ENCODE data around the gene NPBWR2.

Gene NPBWR2

DNA sequence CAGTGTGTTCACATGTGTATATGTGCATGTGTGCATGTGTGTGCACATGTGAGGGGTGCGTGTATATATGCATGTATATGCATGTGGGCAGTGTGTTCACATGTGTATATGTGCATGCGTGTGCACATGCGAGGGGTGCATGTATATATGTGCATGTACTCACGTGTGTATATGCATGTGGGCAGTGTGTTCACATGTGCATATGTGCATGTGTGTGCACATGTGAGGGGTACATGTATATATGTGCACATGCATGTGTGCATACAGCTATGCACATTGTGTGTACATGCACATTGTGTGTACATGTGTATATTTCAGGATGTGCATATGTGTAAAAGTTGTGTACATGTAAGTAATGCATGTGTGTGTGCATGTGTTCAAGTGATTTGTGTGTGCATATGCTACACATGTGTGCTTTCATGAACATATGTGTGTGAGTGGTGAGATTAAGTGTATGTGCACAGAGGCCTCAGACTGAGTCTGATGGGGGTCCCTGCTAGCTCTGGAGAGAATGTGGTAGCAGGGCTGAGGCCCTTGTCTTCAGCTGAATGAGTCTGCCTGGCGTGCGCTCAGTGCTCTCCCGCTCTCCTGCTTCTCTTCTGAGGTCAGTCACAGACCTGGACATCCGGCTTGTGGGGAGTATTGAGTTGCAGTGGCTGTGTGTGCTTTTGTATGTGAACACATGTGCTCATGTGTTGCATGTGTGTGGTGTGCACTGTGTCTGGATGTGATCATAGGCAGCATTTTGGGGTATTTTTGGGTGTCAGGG is 37.0 kb upstream of the NPBWR2 start:
- no peak overlapping the region for H3K27ac ChIP-seq (replicated peaks)
- TF ChIP-seq, protein P1, sequence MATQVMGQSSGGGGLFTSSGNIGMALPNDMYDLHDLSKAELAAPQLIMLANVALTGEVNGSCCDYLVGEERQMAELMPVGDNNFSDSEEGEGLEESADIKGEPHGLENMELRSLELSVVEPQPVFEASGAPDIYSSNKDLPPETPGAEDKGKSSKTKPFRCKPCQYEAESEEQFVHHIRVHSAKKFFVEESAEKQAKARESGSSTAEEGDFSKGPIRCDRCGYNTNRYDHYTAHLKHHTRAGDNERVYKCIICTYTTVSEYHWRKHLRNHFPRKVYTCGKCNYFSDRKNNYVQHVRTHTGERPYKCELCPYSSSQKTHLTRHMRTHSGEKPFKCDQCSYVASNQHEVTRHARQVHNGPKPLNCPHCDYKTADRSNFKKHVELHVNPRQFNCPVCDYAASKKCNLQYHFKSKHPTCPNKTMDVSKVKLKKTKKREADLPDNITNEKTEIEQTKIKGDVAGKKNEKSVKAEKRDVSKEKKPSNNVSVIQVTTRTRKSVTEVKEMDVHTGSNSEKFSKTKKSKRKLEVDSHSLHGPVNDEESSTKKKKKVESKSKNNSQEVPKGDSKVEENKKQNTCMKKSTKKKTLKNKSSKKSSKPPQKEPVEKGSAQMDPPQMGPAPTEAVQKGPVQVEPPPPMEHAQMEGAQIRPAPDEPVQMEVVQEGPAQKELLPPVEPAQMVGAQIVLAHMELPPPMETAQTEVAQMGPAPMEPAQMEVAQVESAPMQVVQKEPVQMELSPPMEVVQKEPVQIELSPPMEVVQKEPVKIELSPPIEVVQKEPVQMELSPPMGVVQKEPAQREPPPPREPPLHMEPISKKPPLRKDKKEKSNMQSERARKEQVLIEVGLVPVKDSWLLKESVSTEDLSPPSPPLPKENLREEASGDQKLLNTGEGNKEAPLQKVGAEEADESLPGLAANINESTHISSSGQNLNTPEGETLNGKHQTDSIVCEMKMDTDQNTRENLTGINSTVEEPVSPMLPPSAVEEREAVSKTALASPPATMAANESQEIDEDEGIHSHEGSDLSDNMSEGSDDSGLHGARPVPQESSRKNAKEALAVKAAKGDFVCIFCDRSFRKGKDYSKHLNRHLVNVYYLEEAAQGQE (IDR thresholded peaks at IDR 0.05; ENCODE audit: insufficient replicate concordance, low read depth): no peak
- TF ChIP-seq GABPA (IDR thresholded peaks at IDR 0.05; ENCODE audit: low read depth) (no peak), SPI1 (IDR thresholded peaks at IDR 0.05; ENCODE audit: borderline replicate concordance, low read depth) (no peak), POLR2AphosphoS5 (IDR thresholded peaks at IDR 0.05; ENCODE audit: low read depth) (no peak)
- TF ChIP-seq, protein P2, sequence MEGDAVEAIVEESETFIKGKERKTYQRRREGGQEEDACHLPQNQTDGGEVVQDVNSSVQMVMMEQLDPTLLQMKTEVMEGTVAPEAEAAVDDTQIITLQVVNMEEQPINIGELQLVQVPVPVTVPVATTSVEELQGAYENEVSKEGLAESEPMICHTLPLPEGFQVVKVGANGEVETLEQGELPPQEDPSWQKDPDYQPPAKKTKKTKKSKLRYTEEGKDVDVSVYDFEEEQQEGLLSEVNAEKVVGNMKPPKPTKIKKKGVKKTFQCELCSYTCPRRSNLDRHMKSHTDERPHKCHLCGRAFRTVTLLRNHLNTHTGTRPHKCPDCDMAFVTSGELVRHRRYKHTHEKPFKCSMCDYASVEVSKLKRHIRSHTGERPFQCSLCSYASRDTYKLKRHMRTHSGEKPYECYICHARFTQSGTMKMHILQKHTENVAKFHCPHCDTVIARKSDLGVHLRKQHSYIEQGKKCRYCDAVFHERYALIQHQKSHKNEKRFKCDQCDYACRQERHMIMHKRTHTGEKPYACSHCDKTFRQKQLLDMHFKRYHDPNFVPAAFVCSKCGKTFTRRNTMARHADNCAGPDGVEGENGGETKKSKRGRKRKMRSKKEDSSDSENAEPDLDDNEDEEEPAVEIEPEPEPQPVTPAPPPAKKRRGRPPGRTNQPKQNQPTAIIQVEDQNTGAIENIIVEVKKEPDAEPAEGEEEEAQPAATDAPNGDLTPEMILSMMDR (IDR thresholded peaks at IDR 0.05; ENCODE audit: insufficient read depth, low read length): no peak
- H3K27me3 ChIP-seq (ENCODE audit: insufficient read depth, poor library complexity, severe bottlenecking): no peaks in the 10 kb centered on the region
- no peak overlapping the region for H3K4me3 ChIP-seq (replicated peaks; ENCODE audit: insufficient read depth, low read length)
- DNase-seq (ENCODE audit: low read depth in 1 of 2, low spot score in 1 of 2): no peak

GRCh38 chr20:64143018-64143801 is 35.8 kb upstream of the NPBWR2 start:
- Histone ChIP-seq H3K27ac (replicated peaks) (no peak overlapping the region), H3K4me3 (replicated peaks; ENCODE audit: insufficient read depth, low read length) (no peak overlapping the region), H3K27me3 (ENCODE audit: insufficient read depth, poor library complexity, severe bottlenecking) (no peaks in the 10 kb centered on the region)
- TF ChIP-seq, protein P2 (IDR thresholded peaks at IDR 0.05; ENCODE audit: insufficient read depth, low read length): no peak
- TF ChIP-seq POLR2AphosphoS5 (IDR thresholded peaks at IDR 0.05; ENCODE audit: low read depth): no peak
- TF ChIP-seq GABPA (IDR thresholded peaks at IDR 0.05; ENCODE audit: low read depth): no peak
- no peak for TF ChIP-seq SPI1 (IDR thresholded peaks at IDR 0.05; ENCODE audit: borderline replicate concordance, low read depth)
- TF ChIP-seq, protein P1 (IDR thresholded peaks at IDR 0.05; ENCODE audit: insufficient replicate concordance, low read depth): no peak
- no peak for DNase-seq (ENCODE audit: low read depth in 1 of 2, low spot score in 1 of 2)

- Histone ChIP-seq H3K27me3 (ENCODE audit: insufficient read depth, poor library complexity, severe bottlenecking) (no peaks in the 10 kb centered on the region), H3K27ac (replicated peaks) (no peak overlapping the region), H3K4me3 (replicated peaks; ENCODE audit: insufficient read depth, low read length) (no peak overlapping the region)
- DNase-seq (ENCODE audit: low read depth in 1 of 2, low spot score in 1 of 2): no peak
- TF ChIP-seq, protein P1 (IDR thresholded peaks at IDR 0.05; ENCODE audit: insufficient replicate concordance, low read depth): no peak
- no peak for TF ChIP-seq GABPA (IDR thresholded peaks at IDR 0.05; ENCODE audit: low read depth)
- no peak for TF ChIP-seq POLR2AphosphoS5 (IDR thresholded peaks at IDR 0.05; ENCODE audit: low read depth)
- TF ChIP-seq, protein P2 (IDR thresholded peaks at IDR 0.05; ENCODE audit: insufficient read depth, low read length): no peak
- TF ChIP-seq SPI1 (IDR thresholded peaks at IDR 0.05; ENCODE audit: borderline replicate concordance, low read depth): no peak
Observed at GRCh38 chr20:64142590-64142989, 35.2 kb upstream of the NPBWR2 start.

Data from HL-60 (cell line).